Breast epithelium (tissue), 4 donors: ENCODE results near the gene SAMD7. TPM values are rescaled to one million over a fixed set of nuclear protein-coding genes. Genes with fewer than 3 reads are reported as not detected.

Experiments used
- DNase-seq, 2 donors: peaks; one replicate each; pipeline ENCODE4 v3.0.0-alpha.2; 2019; ENCODE audit warnings: low spot score in 2 of 2
- H3K27ac ChIP-seq, 2 donors: fragments of 200-600 bp; sonication (generic) in 1 of 2; one replicate each; pipeline ENCODE4 v1.5.1; 2016 to 2019; ENCODE audit warnings: mild to moderate bottlenecking in 1 of 2
- H3K27me3 ChIP-seq, 2 donors: fragments of 200-600 bp; sonication (generic) in 1 of 2; one replicate each; pipeline versions ENCODE4 v1.5.1 to v1.6.0; 2017 to 2019; ENCODE audit warnings: control low read depth in 1 of 2, mild to moderate bottlenecking in 1 of 2
- H3K36me3 ChIP-seq: fragments of 200-600 bp; one replicate; pipeline ENCODE4 v1.5.1; 2019
- H3K4me1 ChIP-seq, 2 donors: fragments of 200-600 bp; sonication (generic); one replicate each; pipeline ENCODE4 v1.5.1; 2016 to 2019; ENCODE audit warnings: control low read depth in 1 of 2
- H3K4me3 ChIP-seq, 3 donors: fragments of 200-600 bp; sonication (generic); 1 replicate in 2 of 3; 2 replicates in 1 of 3; pipeline ENCODE4 v1.5.1; 2016 to 2019; ENCODE audit warnings: mild to moderate bottlenecking in 3 of 3, moderate library complexity in 2 of 3
- H3K9me3 ChIP-seq, 2 donors: fragments of 200-600 bp; sonication (generic) in 1 of 2; one replicate each; pipeline ENCODE4 v1.5.1; 2016 to 2019; ENCODE audit warnings: control low read depth in 1 of 2
- POLR2A ChIP-seq: fragments of 450-650 bp; IDR thresholded peaks from one replicate; pipeline ENCODE4 v1.6.1; 2016; ENCODE audit warnings: antibody characterized with exemption, mild to moderate bottlenecking, moderate library complexity
- POLR2AphosphoS5 ChIP-seq, 3 donors: sonication (generic); formaldehyde crosslinking; IDR thresholded peaks; one replicate each; pipeline ENCODE4 v1.6.1; 2017; ENCODE audit warnings: antibody characterized with exemption in 3 of 3
- intact Hi-C: fragments of 100-400 bp; cut with DNase I; formaldehyde crosslinking; loops from one replicate; pipeline ENCODE4 v1.15.1; 2023; ENCODE audit warnings: low total_unique reads
- total RNA-seq, 3 donors: library from RNA; depleted of rRNA; stranded (reverse); fragments of >200 nt; gene quantifications; one replicate each; pipeline ENCODE4 v1.1.0, GENCODE V29; 2016
- TF ChIP-seq, protein P1 (sequence below), 3 donors: fragments of 450-650 bp; IDR thresholded peaks; one replicate each; pipeline ENCODE4 v1.5.1; 2016 to 2017; ENCODE audit warnings: antibody characterized with exemption in 3 of 3, mild to moderate bottlenecking in 3 of 3, moderate library complexity in 3 of 3

The SAMD7 gene, protein sequence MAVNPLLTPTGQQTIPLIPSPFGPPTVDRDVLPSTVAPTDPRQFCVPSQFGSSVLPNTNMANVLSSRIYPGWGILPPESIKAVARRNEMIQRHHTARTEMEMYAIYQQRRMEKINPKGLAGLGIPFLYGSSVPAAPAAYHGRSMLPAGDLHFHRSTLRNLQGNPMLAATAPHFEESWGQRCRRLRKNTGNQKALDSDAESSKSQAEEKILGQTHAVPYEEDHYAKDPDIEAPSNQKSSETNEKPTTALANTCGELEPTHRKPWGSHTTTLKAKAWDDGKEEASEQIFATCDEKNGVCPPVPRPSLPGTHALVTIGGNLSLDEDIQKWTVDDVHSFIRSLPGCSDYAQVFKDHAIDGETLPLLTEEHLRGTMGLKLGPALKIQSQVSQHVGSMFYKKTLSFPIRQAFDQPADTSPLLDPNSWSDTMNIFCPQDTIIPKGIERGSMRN
- under 1 TPM in 1 of 3 donors, not detected in 2; under 0.01 TPM for total RNA-seq

DNA sequence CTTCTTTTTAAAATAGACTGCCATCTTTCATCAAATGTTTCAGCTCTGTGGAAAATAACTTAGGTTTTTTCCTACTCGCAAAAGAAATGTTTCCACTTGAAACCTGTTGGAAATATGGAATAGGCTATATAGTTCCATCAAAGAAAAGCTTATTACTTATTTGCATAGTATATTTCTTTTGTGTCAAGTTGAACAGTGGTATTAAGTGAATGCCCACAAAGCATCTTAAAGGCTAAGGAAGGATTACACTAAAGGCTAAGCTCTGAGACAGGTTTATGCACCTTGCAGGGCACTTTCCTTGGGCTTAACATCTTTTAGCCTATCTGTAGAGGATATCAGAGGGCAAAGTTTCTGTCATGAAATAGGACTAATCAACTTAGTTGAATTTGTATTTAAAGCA is at the start of gene SAMD7:
TSS of gene SAMD7 (plus strand) at position 301 of the 400 bp plus-strand sequence. CDS start 7,927 bp downstream, outside the sequence.
- intact Hi-C loops: no loop called here
- TF ChIP-seq POLR2AphosphoS5 (IDR thresholded peaks at IDR 0.05) (no peak), POLR2A (no peak)
- TF ChIP-seq, protein P1, sequence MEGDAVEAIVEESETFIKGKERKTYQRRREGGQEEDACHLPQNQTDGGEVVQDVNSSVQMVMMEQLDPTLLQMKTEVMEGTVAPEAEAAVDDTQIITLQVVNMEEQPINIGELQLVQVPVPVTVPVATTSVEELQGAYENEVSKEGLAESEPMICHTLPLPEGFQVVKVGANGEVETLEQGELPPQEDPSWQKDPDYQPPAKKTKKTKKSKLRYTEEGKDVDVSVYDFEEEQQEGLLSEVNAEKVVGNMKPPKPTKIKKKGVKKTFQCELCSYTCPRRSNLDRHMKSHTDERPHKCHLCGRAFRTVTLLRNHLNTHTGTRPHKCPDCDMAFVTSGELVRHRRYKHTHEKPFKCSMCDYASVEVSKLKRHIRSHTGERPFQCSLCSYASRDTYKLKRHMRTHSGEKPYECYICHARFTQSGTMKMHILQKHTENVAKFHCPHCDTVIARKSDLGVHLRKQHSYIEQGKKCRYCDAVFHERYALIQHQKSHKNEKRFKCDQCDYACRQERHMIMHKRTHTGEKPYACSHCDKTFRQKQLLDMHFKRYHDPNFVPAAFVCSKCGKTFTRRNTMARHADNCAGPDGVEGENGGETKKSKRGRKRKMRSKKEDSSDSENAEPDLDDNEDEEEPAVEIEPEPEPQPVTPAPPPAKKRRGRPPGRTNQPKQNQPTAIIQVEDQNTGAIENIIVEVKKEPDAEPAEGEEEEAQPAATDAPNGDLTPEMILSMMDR (IDR thresholded peaks at IDR 0.05): no peak
- no peaks in the 10 kb centered on the region for H3K36me3 ChIP-seq
- no peak for DNase-seq
- H3K27ac ChIP-seq: no peak within 1 kb of the TSS
- H3K9me3 ChIP-seq: no peaks in the 10 kb centered on the region
- H3K4me1 ChIP-seq: no peaks in the 10 kb centered on the region
- no peaks in the 10 kb centered on the region for H3K27me3 ChIP-seq
- H3K4me3 ChIP-seq: no peak within 1 kb of the TSS

DNA sequence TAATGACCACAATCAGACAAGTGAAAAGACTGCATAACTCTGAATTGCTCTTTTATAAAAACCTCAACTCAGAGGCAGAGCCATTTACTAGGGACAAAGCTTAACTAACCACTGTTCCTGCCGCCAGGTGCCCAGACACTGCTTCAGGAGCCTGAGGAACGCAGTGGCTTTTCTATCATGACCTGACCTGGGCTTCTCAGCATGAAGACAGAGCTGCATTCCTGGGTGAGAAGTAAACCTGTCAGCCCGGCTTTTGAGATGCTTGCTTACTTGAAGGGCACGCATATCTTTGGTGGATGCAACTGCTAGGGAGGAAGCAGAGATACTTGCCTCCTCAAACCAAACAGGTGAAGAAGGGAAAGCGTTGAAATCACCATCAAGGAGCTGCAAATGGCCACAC is 49.5 kb upstream of the SAMD7 start:
- Histone ChIP-seq H3K36me3 (no peaks in the 10 kb centered on the region), H3K27me3 (no peaks in the 10 kb centered on the region), H3K9me3 (no peaks in the 10 kb centered on the region), H3K4me1 (no peaks in the 10 kb centered on the region), H3K27ac (no peak overlapping the region), H3K4me3 (no peak overlapping the region)
- intact Hi-C loops: no loop called here
- no peak for DNase-seq
- TF ChIP-seq, protein P1 (IDR thresholded peaks at IDR 0.05): no peak
- no peak for TF ChIP-seq POLR2AphosphoS5 (IDR thresholded peaks at IDR 0.05)
- no peak for TF ChIP-seq POLR2A

DNA sequence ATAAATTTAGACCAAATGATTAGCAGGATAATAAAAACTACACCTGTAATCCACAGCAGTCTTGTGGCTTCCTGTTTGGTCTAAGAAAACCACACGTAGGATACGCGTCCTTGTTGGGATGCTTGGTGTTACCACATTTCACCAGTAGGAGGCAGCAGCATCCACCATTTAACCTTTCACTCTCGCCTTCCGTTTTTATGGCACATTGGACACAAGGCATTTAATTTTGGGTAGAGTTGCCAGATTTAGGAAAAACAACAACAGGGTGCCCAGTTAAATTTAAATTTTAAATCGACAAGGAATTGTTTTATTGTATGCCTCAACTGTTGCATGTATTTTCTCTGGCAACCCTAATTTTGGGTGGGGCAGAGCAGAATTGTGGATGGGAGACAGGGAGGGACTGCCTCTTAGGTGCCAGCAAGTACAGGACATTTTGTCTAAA is 47.9 kb upstream of the SAMD7 start:
- intact Hi-C loops: no loop called here
- Histone ChIP-seq H3K27ac (no peak overlapping the region), H3K36me3 (no peaks in the 10 kb centered on the region), H3K4me1 (no peaks in the 10 kb centered on the region), H3K9me3 (no peaks in the 10 kb centered on the region), H3K27me3 (no peaks in the 10 kb centered on the region), H3K4me3 (no peak overlapping the region)
- DNase-seq: peak; percentile 27 to 63
- TF ChIP-seq POLR2A: no peak
- TF ChIP-seq, protein P1 (IDR thresholded peaks at IDR 0.05): peak; percentile 41 to 89 (median 78)

DNA sequence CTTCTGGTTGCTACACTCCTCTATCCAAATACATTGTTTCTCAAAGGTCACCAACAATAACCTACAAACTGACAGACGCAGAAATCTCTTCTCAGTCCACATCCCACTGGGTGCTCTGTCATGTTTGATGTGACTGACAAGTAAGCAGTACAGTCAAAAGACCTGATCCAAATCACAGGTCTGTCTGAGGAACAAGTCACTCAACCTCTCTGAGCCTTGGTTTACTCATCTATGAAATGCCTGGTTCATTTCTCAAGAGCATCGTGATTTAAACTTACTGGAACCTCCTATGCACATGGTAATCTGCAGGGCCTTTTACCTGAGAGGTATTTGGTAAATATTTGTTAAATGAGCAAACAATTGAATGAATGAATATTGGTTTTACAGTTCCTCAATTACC is 47.1 kb upstream of the SAMD7 start:
- H3K27me3 ChIP-seq: no peaks in the 10 kb centered on the region
- H3K9me3 ChIP-seq: no peaks in the 10 kb centered on the region
- intact Hi-C loops: no loop called here
- no peaks in the 10 kb centered on the region for H3K36me3 ChIP-seq
- no peak overlapping the region for H3K4me3 ChIP-seq
- no peaks in the 10 kb centered on the region for H3K4me1 ChIP-seq
- no peak for DNase-seq
- H3K27ac ChIP-seq: no peak overlapping the region
- TF ChIP-seq POLR2AphosphoS5 (IDR thresholded peaks at IDR 0.05) (no peak), POLR2A (no peak)
- TF ChIP-seq, protein P1 (IDR thresholded peaks at IDR 0.05): no peak

DNA sequence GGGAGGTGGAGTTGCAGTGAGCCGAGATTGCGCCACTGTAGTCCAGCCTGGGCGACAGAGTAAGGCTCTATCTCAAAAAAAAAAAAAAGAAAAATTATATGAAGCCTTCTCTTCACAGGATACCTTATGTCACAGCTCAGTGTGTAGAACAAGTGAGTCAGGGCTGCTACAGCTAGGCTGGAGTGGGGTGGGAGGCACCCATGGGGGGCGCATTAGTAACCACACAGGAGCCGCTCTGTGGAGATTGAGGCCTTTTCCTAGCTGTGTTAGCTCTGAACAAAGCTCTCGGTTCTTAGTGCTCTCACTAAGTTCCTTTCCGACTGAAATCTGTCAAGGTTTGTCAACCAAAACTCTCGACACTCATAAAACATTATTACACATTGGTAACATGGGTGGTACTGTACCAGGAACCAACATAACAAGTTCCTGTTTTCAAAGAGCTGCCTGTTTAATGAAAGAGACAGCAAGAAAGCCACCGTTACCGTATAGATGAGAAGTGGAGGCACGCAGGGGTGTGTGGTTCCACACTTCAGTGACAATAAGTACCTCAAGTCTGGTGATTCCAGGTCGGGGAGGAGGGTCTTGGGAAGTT is 46.1 kb upstream of the SAMD7 start:
- no peaks in the 10 kb centered on the region for H3K9me3 ChIP-seq
- no peak for DNase-seq
- H3K4me1 ChIP-seq: no peaks in the 10 kb centered on the region
- H3K4me3 ChIP-seq: no peak overlapping the region
- no peak for TF ChIP-seq POLR2AphosphoS5 (IDR thresholded peaks at IDR 0.05)
- H3K36me3 ChIP-seq: no peaks in the 10 kb centered on the region
- intact Hi-C loops: no loop called here
- no peaks in the 10 kb centered on the region for H3K27me3 ChIP-seq
- no peak overlapping the region for H3K27ac ChIP-seq
